Measurements from ENCODE around the gene POC1A.

Gene POC1A

DNA sequence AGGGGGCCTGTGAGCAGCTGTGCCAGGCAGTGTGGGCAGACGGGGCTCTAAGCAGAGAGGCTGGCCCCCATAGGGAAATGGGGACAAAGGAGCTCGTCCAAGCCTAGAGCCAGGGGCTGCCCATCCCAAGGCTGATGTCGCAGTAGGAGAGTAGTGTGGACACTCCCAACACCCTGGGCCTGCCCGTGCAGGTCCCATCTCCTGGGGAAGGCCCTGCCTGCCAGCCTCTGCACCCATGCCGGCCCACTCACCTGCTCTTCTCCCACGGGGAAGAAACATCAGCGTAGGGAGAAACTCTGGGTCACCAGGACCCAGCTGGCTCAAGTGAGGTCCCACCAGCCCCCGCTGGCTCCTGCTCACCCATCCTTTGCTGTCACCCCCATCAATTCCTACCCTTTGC lies 87.2 kb downstream of the POC1A start:
- TF ChIP-seq, protein P1, sequence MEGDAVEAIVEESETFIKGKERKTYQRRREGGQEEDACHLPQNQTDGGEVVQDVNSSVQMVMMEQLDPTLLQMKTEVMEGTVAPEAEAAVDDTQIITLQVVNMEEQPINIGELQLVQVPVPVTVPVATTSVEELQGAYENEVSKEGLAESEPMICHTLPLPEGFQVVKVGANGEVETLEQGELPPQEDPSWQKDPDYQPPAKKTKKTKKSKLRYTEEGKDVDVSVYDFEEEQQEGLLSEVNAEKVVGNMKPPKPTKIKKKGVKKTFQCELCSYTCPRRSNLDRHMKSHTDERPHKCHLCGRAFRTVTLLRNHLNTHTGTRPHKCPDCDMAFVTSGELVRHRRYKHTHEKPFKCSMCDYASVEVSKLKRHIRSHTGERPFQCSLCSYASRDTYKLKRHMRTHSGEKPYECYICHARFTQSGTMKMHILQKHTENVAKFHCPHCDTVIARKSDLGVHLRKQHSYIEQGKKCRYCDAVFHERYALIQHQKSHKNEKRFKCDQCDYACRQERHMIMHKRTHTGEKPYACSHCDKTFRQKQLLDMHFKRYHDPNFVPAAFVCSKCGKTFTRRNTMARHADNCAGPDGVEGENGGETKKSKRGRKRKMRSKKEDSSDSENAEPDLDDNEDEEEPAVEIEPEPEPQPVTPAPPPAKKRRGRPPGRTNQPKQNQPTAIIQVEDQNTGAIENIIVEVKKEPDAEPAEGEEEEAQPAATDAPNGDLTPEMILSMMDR (conservative IDR thresholded peaks at IDR 0.05; ENCODE audit: low read depth, low read length), result no peak
- DNase-seq (ENCODE audit: low read depth), result no peak
- no peak overlapping the region for H3K4me3 ChIP-seq (ENCODE audit: low read length)

DNA sequence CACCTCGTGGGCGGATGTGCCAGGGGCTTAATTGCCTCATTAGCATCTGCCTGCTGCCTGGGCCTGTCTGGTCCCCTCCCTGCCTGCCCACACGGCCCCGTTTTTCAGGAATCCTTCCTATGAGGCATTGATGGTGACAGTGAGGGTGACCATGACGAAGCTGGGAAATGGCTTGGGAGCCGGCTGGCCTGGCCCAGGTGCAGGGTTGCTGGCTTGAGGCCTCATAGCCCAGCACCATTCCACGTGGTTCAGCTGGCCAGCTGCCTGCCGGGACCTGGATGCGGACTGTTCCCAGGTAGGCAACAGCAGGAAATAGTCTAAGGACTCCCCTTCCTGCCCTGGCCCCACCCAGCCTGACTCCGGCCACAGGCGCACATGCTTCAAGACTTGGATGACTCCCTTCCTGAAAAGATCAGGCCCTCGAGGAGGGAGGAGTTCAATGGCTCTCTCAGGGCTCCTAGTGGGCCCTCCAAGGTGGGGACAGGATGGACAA lies 88.9 kb downstream of the POC1A start:
- no peak overlapping the region for H3K4me3 ChIP-seq (ENCODE audit: low read length)
- TF ChIP-seq, protein P1 (conservative IDR thresholded peaks at IDR 0.05; ENCODE audit: low read depth, low read length), result no peak
- no peak for DNase-seq (ENCODE audit: low read depth)

DNA sequence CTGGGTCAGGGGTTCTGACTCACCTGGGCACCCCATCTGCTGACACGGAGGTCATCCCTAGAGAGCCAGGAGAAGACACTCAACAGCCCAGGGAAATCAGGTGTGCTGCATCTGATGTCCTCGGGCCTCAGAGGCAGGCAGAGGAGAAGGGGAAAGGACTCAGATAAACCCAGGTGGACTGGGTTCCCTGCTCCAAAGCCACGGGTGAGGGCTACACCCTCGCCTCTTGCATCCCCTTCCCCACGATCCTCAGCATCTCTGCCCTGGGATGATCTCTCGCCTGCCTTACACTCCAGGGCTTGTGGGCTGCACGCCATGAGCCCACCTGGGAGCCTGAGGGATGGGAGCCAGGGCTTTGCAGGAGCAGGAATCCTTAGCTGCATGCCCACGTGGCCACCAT lies 89.7 kb downstream of the POC1A start:
- no peak for DNase-seq (ENCODE audit: low read depth)
- H3K4me3 ChIP-seq (ENCODE audit: low read length), result no peak overlapping the region
- TF ChIP-seq, protein P1 (conservative IDR thresholded peaks at IDR 0.05; ENCODE audit: low read depth, low read length), result no peak

DNA sequence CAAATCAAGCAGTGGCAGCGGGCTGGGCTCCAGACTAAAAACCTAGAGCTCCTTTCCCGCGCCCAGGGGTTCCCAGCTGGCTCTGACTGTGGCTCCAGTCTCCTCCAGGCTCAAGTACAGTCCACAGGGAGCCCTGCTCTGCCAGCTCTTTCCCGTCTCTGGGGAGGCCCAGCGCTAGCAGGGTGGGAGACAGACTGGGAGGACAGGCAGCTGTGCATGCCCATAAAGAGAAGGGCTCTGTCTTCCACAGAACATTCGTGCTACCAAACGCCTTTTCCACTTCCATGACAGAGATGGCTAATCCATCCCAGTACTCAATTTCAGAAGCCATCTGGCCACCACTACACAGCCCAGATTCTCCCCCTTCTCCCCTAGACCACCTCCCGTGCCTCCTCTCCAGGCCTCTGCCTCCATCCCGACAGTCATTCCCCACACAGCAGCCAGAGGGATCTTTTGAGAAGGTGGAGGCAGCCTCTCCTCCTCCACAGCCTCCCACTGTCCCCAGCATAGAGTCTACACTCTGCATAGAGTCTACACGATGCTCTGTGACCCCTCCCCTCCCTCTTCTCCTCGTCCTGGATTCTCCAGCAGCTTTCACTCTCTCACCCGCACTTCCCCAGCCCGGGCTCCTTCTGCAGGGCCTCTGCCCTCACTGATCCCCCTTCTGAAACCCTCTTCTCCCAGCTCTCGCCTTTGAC lies 91.0 kb downstream of the POC1A start:
- no peak overlapping the region for H3K4me3 ChIP-seq (ENCODE audit: low read length)
- no peak for DNase-seq (ENCODE audit: low read depth)
- TF ChIP-seq, protein P1 (conservative IDR thresholded peaks at IDR 0.05; ENCODE audit: low read depth, low read length), result no peak

DNA sequence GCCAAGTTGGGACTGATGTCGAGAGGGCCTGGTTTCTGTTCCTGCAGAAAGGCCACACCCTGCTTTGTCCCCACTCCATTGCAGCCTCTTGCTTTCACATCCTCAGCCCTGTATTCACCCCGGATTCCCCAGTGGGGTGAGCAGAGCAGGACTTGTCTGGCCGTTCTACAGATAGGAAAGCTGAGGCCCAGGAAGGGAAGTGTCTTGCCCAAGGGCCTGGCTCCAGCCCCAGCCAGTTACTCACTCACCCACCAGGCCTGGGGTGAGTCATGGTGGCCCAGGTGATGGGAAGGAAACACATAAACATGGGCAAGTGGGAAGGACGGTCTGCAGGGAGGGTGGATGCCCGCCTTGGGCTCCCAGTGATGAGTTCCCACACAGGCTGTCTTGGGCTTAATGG lies 91.7 kb downstream of the POC1A start:
- TF ChIP-seq, protein P1 (conservative IDR thresholded peaks at IDR 0.05; ENCODE audit: low read depth, low read length), result no peak

DNA sequence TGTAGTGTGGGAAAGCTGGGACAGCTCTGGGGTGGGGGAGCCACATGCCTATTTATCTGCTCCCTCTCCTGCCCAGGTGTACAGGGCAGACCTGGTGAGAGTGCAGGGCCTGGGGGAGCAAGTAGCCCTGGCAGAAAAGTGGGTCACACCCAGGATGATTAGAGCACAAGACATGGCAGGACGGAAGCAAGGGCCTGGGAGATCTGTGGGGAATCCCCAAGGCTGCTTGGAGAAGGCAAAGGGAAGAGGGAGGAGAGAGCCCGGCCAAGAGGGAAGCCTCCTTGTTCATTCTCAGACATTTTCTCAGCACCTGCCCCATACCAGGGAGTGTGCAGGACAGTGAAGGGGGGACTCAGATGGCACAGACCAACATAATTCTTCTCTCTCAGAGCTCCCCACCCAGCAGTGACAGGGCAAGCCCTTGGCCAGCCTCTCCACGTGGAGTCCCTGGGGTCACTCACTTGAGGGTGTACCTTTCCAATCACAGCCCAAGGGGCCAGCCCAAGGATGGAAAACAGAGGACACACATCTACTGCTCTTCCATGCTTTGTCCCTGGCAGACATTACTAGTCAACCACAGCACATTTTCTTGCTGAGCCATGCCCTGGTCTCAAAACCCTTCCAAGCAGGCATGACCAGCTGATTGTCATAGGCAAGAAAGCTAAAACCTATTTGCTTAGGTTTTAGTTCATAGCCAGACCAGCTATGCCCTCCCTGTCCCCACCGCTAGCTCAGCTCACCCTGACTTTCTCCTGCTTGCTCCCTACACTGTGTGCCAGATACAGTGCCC lies 92.9 kb downstream of the POC1A start:
- TF ChIP-seq, protein P1 (conservative IDR thresholded peaks at IDR 0.05; ENCODE audit: low read depth, low read length), result no peak
- no peak for DNase-seq (ENCODE audit: low read depth)
- H3K4me3 ChIP-seq (ENCODE audit: low read length), result no peak overlapping the region

More for the DNA sequence above, 91.7 kb downstream of the POC1A start:
- H3K4me3 ChIP-seq (ENCODE audit: low read length), result no peak overlapping the region
- DNase-seq (ENCODE audit: low read depth), result no peak
